Neuronal stem cell (in vitro differentiated cells): ENCODE results near the gene ATP2B1.
A peak's percentile ranks its signal among the peaks of the same experiment; 100 is the strongest.

ENCODE experiments used
- DNase-seq: peaks from one replicate; pipeline ENCODE4 v3.0.0-alpha.2; 2013; ENCODE audit warnings: low spot score
- H2AFZ ChIP-seq: one replicate; pipeline ENCODE4 v1.6.1; 2013; ENCODE audit warnings: mild to moderate bottlenecking, low read length, inconsistent platforms
- H2AK5ac ChIP-seq: 2 replicates; pipeline ENCODE4 v1.6.1; 2013; ENCODE audit warnings: low read depth, mild to moderate bottlenecking, inconsistent platforms, low read length, moderate library complexity, mixed read lengths
- H2BK120ac ChIP-seq: 2 replicates; pipeline ENCODE4 v1.6.1; 2013; ENCODE audit warnings: low read depth, mild to moderate bottlenecking, inconsistent platforms, low read length, moderate library complexity, mixed read lengths
- H2BK12ac ChIP-seq: one replicate; pipeline ENCODE4 v1.6.1; 2013; ENCODE audit warnings: low read length, inconsistent platforms
- H2BK15ac ChIP-seq: 2 replicates; pipeline ENCODE4 v1.6.1; 2013; ENCODE audit warnings: mild to moderate bottlenecking, low read length, inconsistent platforms, mixed read lengths
- H2BK5ac ChIP-seq: one replicate; pipeline ENCODE4 v1.6.1; 2013; ENCODE audit warnings: inconsistent platforms, mild to moderate bottlenecking, low read length, moderate library complexity
- H3K14ac ChIP-seq: one replicate; pipeline ENCODE4 v1.6.1; 2013; ENCODE audit warnings: low read length, inconsistent platforms
- H3K18ac ChIP-seq: 2 replicates; pipeline ENCODE4 v1.6.1; 2013; ENCODE audit warnings: low read length, inconsistent platforms
- H3K23ac ChIP-seq: 2 replicates; pipeline ENCODE4 v1.6.1; 2013; ENCODE audit warnings: low read depth, mild to moderate bottlenecking, mixed read lengths, low read length, inconsistent platforms; ENCODE audit not compliant: poor library complexity
- H3K27ac ChIP-seq: replicated peaks from 3 replicates; pipeline ENCODE4 v1.5.1; 2013; ENCODE audit warnings: low read length, inconsistent platforms
- H3K27me3 ChIP-seq, 3 experiments: 2 replicates each; pipeline ENCODE4 v1.6.1; 2013; ENCODE audit warnings: low read length in 3 of 3, mild to moderate bottlenecking in 2 of 3, inconsistent platforms in 1 of 3, low read depth in 1 of 3, mixed read lengths in 1 of 3, moderate library complexity in 1 of 3; ENCODE audit not compliant: control insufficient read depth in 3 of 3, insufficient read depth in 3 of 3
- H3K36me3 ChIP-seq, 2 donors: replicated peaks in 1 of 2; 2 replicates each; pipeline ENCODE4 v1.6.1; 2013; ENCODE audit warnings: low read length in 2 of 2; ENCODE audit not compliant: control insufficient read depth in 2 of 2, insufficient read depth in 2 of 2
- H3K4ac ChIP-seq: 2 replicates; pipeline ENCODE4 v1.6.1; 2013; ENCODE audit warnings: inconsistent platforms, mild to moderate bottlenecking, low read length, moderate library complexity
- H3K4me1 ChIP-seq, 2 donors: 1 replicate in 1 of 2; 2 replicates in 1 of 2; pipeline ENCODE4 v1.6.1; 2013; ENCODE audit warnings: low read length in 2 of 2, low read depth in 1 of 2; ENCODE audit not compliant: control insufficient read depth in 2 of 2, insufficient read depth in 1 of 2
- H3K4me2 ChIP-seq: one replicate; pipeline ENCODE4 v1.6.1; 2013; ENCODE audit warnings: mild to moderate bottlenecking, low read length, inconsistent platforms; ENCODE audit not compliant: insufficient read depth, poor library complexity, severe bottlenecking
- H3K4me3 ChIP-seq, 2 donors: 2 replicates each; pipeline ENCODE4 v1.5.1; 2013; ENCODE audit warnings: low read length in 2 of 2, mild to moderate bottlenecking in 2 of 2, inconsistent platforms in 1 of 2, moderate library complexity in 1 of 2
- H3K79me1 ChIP-seq: one replicate; pipeline ENCODE4 v1.6.1; 2013; ENCODE audit warnings: low read depth, mild to moderate bottlenecking, inconsistent platforms, low read length, moderate library complexity
- H3K9ac ChIP-seq: one replicate; pipeline ENCODE4 v1.6.1; 2013; ENCODE audit warnings: mild to moderate bottlenecking, low read depth, low read length, inconsistent platforms; ENCODE audit not compliant: poor library complexity
- H3K9me3 ChIP-seq, 2 donors: replicated peaks in 1 of 2; 2 replicates each; pipeline versions ENCODE3 to v1.6.1; 2013; ENCODE audit warnings: low read length in 2 of 2, mild to moderate bottlenecking in 2 of 2, inconsistent platforms in 1 of 2, low read depth in 1 of 2, mixed read lengths in 1 of 2, moderate library complexity in 1 of 2; ENCODE audit not compliant: control insufficient read depth in 2 of 2, insufficient read depth in 1 of 2
- H4K8ac ChIP-seq: one replicate; pipeline ENCODE4 v1.6.1; 2013; ENCODE audit warnings: low read depth, mild to moderate bottlenecking, inconsistent platforms, low read length, moderate library complexity
- H4K91ac ChIP-seq: one replicate; pipeline ENCODE4 v1.6.1; 2013; ENCODE audit warnings: low read length, low read depth, mild to moderate bottlenecking, inconsistent platforms; ENCODE audit not compliant: poor library complexity
- WGBS, 2 donors: extraction: QIAGEN DNeasy Blood & Tissue Kit; methylation state at CpG; one replicate each; pipeline ENCODE4 v1.1.7; 2013; ENCODE audit warnings: missing lambda C conversion rate in 2 of 2, mixed read lengths in 1 of 2; ENCODE audit not compliant: insufficient read length in 2 of 2, insufficient replicate concordance in 1 of 2; ENCODE audit errors: extremely low coverage in 2 of 2; 5-methylcytosine and 5-hydroxymethylcytosine counted together

Gene ATP2B1

GRCh38 chr12:89709157-89709994, 738 bp upstream of the ATP2B1 start:
- DNase-seq = peak; percentile 98
- peak overlapping the region; percentile 98 for H2BK5ac ChIP-seq
- no peak overlapping the region for H4K91ac ChIP-seq
- peak overlapping the region; percentile 100 for H3K27ac ChIP-seq
- peak overlapping the region; percentile 84 for H2AK5ac ChIP-seq
- H3K9ac ChIP-seq = peak overlapping the region; percentile 99
- H4K8ac ChIP-seq = no peak overlapping the region
- peak overlapping the region; percentile 64 for H2BK120ac ChIP-seq
- H3K4me1 ChIP-seq = peaks cover 2 to 8% of the 10 kb centered on the region in 2 donors
- H3K36me3 ChIP-seq = no peaks in the 10 kb centered on the region
- H2BK15ac ChIP-seq = peak overlapping the region; percentile 98
- no peak overlapping the region for H3K4ac ChIP-seq
- peak overlapping the region; percentile 99 for H3K18ac ChIP-seq
- H2BK12ac ChIP-seq = peak overlapping the region; percentile 99
- no CpG with 5 or more reads among the region's 103 CpGs for WGBS, 2 donors
- peaks cover 5% of the 10 kb centered on the region for H3K79me1 ChIP-seq
- peak overlapping the region; percentile 99 for H2AFZ ChIP-seq
- H3K4me2 ChIP-seq = peak overlapping the region; percentile 81
- H3K27me3 ChIP-seq = no peaks in the 10 kb centered on the region
- H3K9me3 ChIP-seq = no peaks in the 10 kb centered on the region
- H3K23ac ChIP-seq = peak overlapping the region; percentile 95
- H3K14ac ChIP-seq = peak overlapping the region; percentile 99
- H3K4me3 ChIP-seq = peak overlapping the region; percentile 75 to 98

GRCh38 chr12:89707703-89708564, 704 bp downstream of the ATP2B1 start:
- Histone ChIP-seq H3K4me2 (peak overlapping the region; percentile 81), H2BK15ac (peak overlapping the region; percentile 49), H2BK12ac (no peak overlapping the region), H3K9ac (peak overlapping the region; percentile 98), H3K18ac (peak overlapping the region; percentile 99), H2AFZ (peak overlapping the region; percentile 99), H3K14ac (peak overlapping the region; percentile 99), H3K27me3 (no peaks in the 10 kb centered on the region), H2AK5ac (peak overlapping the region; percentile 93), H3K9me3 (no peaks in the 10 kb centered on the region), H4K91ac (no peak overlapping the region), H3K79me1 (peaks cover 2% of the 10 kb centered on the region), H3K36me3 (no peaks in the 10 kb centered on the region), H3K27ac (peak overlapping the region; percentile 100), H3K4me3 (peak overlapping the region; percentile 75 to 94), H3K23ac (peak overlapping the region; percentile 95), H3K4me1 (peaks cover 2 to 8% of the 10 kb centered on the region in 2 donors), H3K4ac (no peak overlapping the region), H4K8ac (no peak overlapping the region), H2BK5ac (peak overlapping the region; percentile 98), H2BK120ac (peak overlapping the region; percentile 72)
- WGBS, 2 donors = no CpG with 5 or more reads among the region's 73 CpGs
- DNase-seq = peak; percentile 38

- Histone ChIP-seq H3K27ac (no peak overlapping the region), H3K4me2 (peak overlapping the region; percentile 81), H3K18ac (peak overlapping the region; percentile 91), H2BK120ac (no peak overlapping the region), H2AFZ (peak overlapping the region; percentile 99), H3K9me3 (no peaks in the 10 kb centered on the region), H3K27me3 (no peaks in the 10 kb centered on the region), H3K4me1 (peaks cover 2 to 8% of the 10 kb centered on the region in 2 donors), H3K4ac (no peak overlapping the region), H3K4me3 (peak overlapping the region; percentile 75 to 94), H2BK15ac (no peak overlapping the region), H2BK5ac (no peak overlapping the region), H3K14ac (no peak overlapping the region), H3K79me1 (peaks cover 2% of the 10 kb centered on the region), H2BK12ac (no peak overlapping the region), H3K36me3 (no peaks in the 10 kb centered on the region), H4K91ac (no peak overlapping the region), H3K23ac (no peak overlapping the region), H3K9ac (peak overlapping the region; percentile 90), H4K8ac (no peak overlapping the region), H2AK5ac (no peak overlapping the region)
- peak; percentile 17 for DNase-seq
- no CpG with 5 or more reads among the region's 17 CpGs for WGBS, 2 donors
Observed at GRCh38 chr12:89706986-89707702, 1.5 kb downstream of the ATP2B1 start.
